OCI-LY3 (cell line): ENCODE data around the gene RNU2-1.

Experiments used
- CTCF ChIP-seq: fragments of 200-600, 300-600 bp; sonication (generic); IDR thresholded peaks from 2 replicates; pipeline ENCODE4 v1.5.1; 2014; ENCODE audit warnings: antibody characterized with exemption, low read length, low read depth
- EZH2phosphoT487 ChIP-seq: fragments of 200-600 bp; shearing (Covaris generic); IDR thresholded peaks from 2 replicates; pipeline ENCODE4 v1.6.1; 2018; ENCODE audit warnings: antibody characterized with exemption, mixed run types, low read depth

GRCh38 chr17:43199633-43200032 lies 34.1 kb downstream of the RNU2-1 start:
- TF ChIP-seq CTCF, result no peak
- no peak for TF ChIP-seq EZH2phosphoT487
